IMR-90 (cell line): ENCODE measurements around the gene SQSTM1. TPM values are rescaled to one million over a fixed set of nuclear protein-coding genes. Genes with fewer than 3 reads are reported as not detected.

Experiments
- ATAC-seq: fragments of 200-7000 bp; cut with Tn5 transposase; 2 replicates; pipeline ENCODE4 v1.9.1; 2020; ENCODE audit warnings: low read depth, mild to moderate bottlenecking, moderate library complexity
- BruUV-seq: library from RNA; stranded (reverse); fragments of 400-500 nt; replicated peaks from 2 replicates; lab custom pipeline; 2021; lab: Mats Ljungman, UMichigan
- CTCF ChIA-PET: fragments of 300-600 bp; formaldehyde crosslinking; extraction: SDS; loops from one replicate; lab custom pipeline; 2021; ENCODE audit warnings: antibody characterized with exemption; lab: Yijun Ruan, JAX
- POLR2A ChIA-PET: fragments of 300-600 bp; sonication (Branson Sonifier 250); formaldehyde crosslinking; loops from one replicate; lab custom pipeline; 2022; ENCODE audit warnings: antibody characterized with exemption; ENCODE audit not compliant: unreplicated experiment; lab: Charles Lee
- DNase-seq: peaks from one replicate; pipeline ENCODE4 v3.0.0; 2013
- H2AFZ ChIP-seq: replicated peaks from 2 replicates; pipeline ENCODE3; 2013; ENCODE audit warnings: low read length, mild to moderate bottlenecking; ENCODE audit not compliant: poor library complexity
- H2AK5ac ChIP-seq: 2 replicates; pipeline ENCODE4 v1.6.1; 2013; ENCODE audit warnings: low read depth, low read length, inconsistent platforms
- H2AK9ac ChIP-seq: replicated peaks from 2 replicates; pipeline ENCODE3; 2013; ENCODE audit warnings: mild to moderate bottlenecking, low read depth, low read length, moderate library complexity; ENCODE audit not compliant: poor library complexity
- H2BK120ac ChIP-seq: 2 replicates; pipeline ENCODE4 v1.6.1; 2013; ENCODE audit warnings: low read depth, low read length, inconsistent platforms
- H2BK15ac ChIP-seq: 3 replicates; pipeline ENCODE4 v1.6.1; 2013; ENCODE audit warnings: low read depth, low read length, inconsistent platforms
- H2BK20ac ChIP-seq: 2 replicates; pipeline ENCODE4 v1.6.1; 2013; ENCODE audit warnings: low read depth, mild to moderate bottlenecking, inconsistent platforms, low read length, moderate library complexity
- H2BK5ac ChIP-seq: 2 replicates; pipeline ENCODE4 v1.6.1; 2013; ENCODE audit warnings: mild to moderate bottlenecking, low read depth, low read length, inconsistent platforms; ENCODE audit not compliant: poor library complexity, severe bottlenecking
- H3K14ac ChIP-seq: replicated peaks from 2 replicates; pipeline ENCODE4 v1.6.1; 2013; ENCODE audit warnings: low read depth, low read length, inconsistent platforms
- H3K18ac ChIP-seq: 2 replicates; pipeline ENCODE4 v1.6.1; 2013; ENCODE audit warnings: low read depth, low read length, control low read depth
- H3K23ac ChIP-seq: 2 replicates; pipeline ENCODE4 v1.6.1; 2013; ENCODE audit warnings: low read depth, low read length, inconsistent platforms
- H3K27ac ChIP-seq: 2 replicates; pipeline ENCODE4 v1.5.1; 2013; ENCODE audit warnings: mild to moderate bottlenecking, control low read depth, low read length; ENCODE audit not compliant: insufficient read depth
- H3K27me3 ChIP-seq: 2 replicates; pipeline ENCODE4 v1.6.1; 2013; ENCODE audit warnings: low read length; ENCODE audit not compliant: control insufficient read depth, insufficient read depth
- H3K36me3 ChIP-seq: 2 replicates; pipeline ENCODE4 v1.6.1; 2013; ENCODE audit warnings: low read length, mixed read lengths; ENCODE audit not compliant: control insufficient read depth, insufficient read depth
- H3K4ac ChIP-seq: 2 replicates; pipeline ENCODE4 v1.6.1; 2013; ENCODE audit warnings: low read depth, low read length, inconsistent platforms
- H3K4me1 ChIP-seq: 2 replicates; pipeline ENCODE4 v1.6.1; 2013; ENCODE audit warnings: low read length, mixed read lengths; ENCODE audit not compliant: control insufficient read depth, insufficient read depth
- H3K4me2 ChIP-seq: 2 replicates; pipeline ENCODE4 v1.6.1; 2013; ENCODE audit warnings: low read depth, mild to moderate bottlenecking, control low read depth, low read length, moderate library complexity
- H3K4me3 ChIP-seq: 2 replicates; pipeline ENCODE4 v1.5.1; 2013; ENCODE audit warnings: low read depth, mild to moderate bottlenecking, control low read depth, low read length, moderate library complexity; ENCODE audit not compliant: insufficient read depth
- H3K56ac ChIP-seq: 2 replicates; pipeline ENCODE4 v1.6.1; 2013; ENCODE audit warnings: low read length, inconsistent platforms; ENCODE audit not compliant: insufficient read depth; ENCODE audit errors: extremely low read depth
- H3K79me1 ChIP-seq, 2 experiments: 2 replicates each; pipeline ENCODE4 v1.6.1; 2013; ENCODE audit warnings: low read length in 2 of 2, inconsistent platforms in 1 of 2, low read depth in 1 of 2
- H3K9ac ChIP-seq: 2 replicates; pipeline ENCODE4 v1.6.1; 2013; ENCODE audit warnings: low read depth, low read length, control low read depth
- H3K9me1 ChIP-seq: 2 replicates; pipeline ENCODE4 v1.6.1; 2013; ENCODE audit warnings: low read length, inconsistent platforms; ENCODE audit not compliant: insufficient read depth
- H3K9me3 ChIP-seq: 2 replicates; pipeline ENCODE4 v1.6.1; 2013; ENCODE audit warnings: low read length; ENCODE audit not compliant: control insufficient read depth, insufficient read depth
- H4K20me1 ChIP-seq: 2 replicates; pipeline ENCODE4 v1.6.1; 2013; ENCODE audit warnings: low read length, inconsistent platforms; ENCODE audit not compliant: insufficient read depth
- H4K5ac ChIP-seq: 2 replicates; pipeline ENCODE4 v1.6.1; 2013; ENCODE audit warnings: mild to moderate bottlenecking, low read depth, low read length, control low read depth
- H4K8ac ChIP-seq, 2 experiments: 2 replicates each; pipeline ENCODE4 v1.6.1; 2013; ENCODE audit warnings: low read depth in 2 of 2, low read length in 2 of 2, control low read depth in 1 of 2, inconsistent platforms in 1 of 2
- H4K91ac ChIP-seq: 2 replicates; pipeline ENCODE4 v1.6.1; 2013; ENCODE audit warnings: low read depth, low read length, inconsistent platforms; ENCODE audit not compliant: insufficient read depth
- BHLHE40 ChIP-seq: fragments of 150-350 bp; IDR thresholded peaks from 2 replicates; pipeline ENCODE4 v1.6.1; 2016; ENCODE audit warnings: mild to moderate bottlenecking, low read depth, low read length
- CEBPB ChIP-seq: IDR thresholded peaks from 2 replicates; pipeline ENCODE4 v1.6.1; 2012; ENCODE audit warnings: low read depth, low read length, improper control_type of control experiment
- CHD1 ChIP-seq: IDR thresholded peaks from 2 replicates; pipeline ENCODE4 v1.6.1; 2012; ENCODE audit warnings: low read depth, low read length, improper control_type of control experiment
- CTCF ChIP-seq: conservative IDR thresholded peaks from 2 replicates; pipeline ENCODE4 v1.5.1; 2012; ENCODE audit warnings: mild to moderate bottlenecking, low read depth, low read length, improper control_type of control experiment
- ELK1 ChIP-seq: fragments of 150-350 bp; IDR thresholded peaks from 2 replicates; pipeline ENCODE4 v1.6.1; 2016; ENCODE audit warnings: low read depth, mild to moderate bottlenecking, low read length, moderate library complexity, borderline replicate concordance
- FOS ChIP-seq: fragments of 150-350 bp; IDR thresholded peaks from 2 replicates; pipeline ENCODE4 v1.6.1; 2016; ENCODE audit warnings: low read depth, low read length
- MAFK ChIP-seq: IDR thresholded peaks from 2 replicates; pipeline ENCODE4 v1.6.1; 2012; ENCODE audit warnings: low read depth, low read length, improper control_type of control experiment
- MAZ ChIP-seq: IDR thresholded peaks from 2 replicates; pipeline ENCODE4 v1.6.1; 2012; ENCODE audit warnings: low read depth, mild to moderate bottlenecking, low read length, improper control_type of control experiment, moderate library complexity, borderline replicate concordance
- MXI1 ChIP-seq: IDR thresholded peaks from 2 replicates; pipeline ENCODE4 v1.6.1; 2012; ENCODE audit warnings: low read depth, mild to moderate bottlenecking, low read length, moderate library complexity, borderline replicate concordance
- NFE2L2 ChIP-seq: fragments of 150-350 bp; IDR thresholded peaks from 2 replicates; pipeline ENCODE4 v1.6.1; 2016; ENCODE audit warnings: low read depth, mild to moderate bottlenecking, low read length
- POLR2A ChIP-seq: IDR thresholded peaks from 2 replicates; pipeline ENCODE4 v1.6.1; 2012; ENCODE audit warnings: mild to moderate bottlenecking, low read depth, low read length
- RAD21 ChIP-seq: IDR thresholded peaks from 2 replicates; pipeline ENCODE4 v1.6.1; 2012; ENCODE audit warnings: low read length, improper control_type of control experiment
- RCOR1 ChIP-seq: IDR thresholded peaks from 2 replicates; pipeline ENCODE4 v1.6.1; 2012; ENCODE audit warnings: mild to moderate bottlenecking, low read length, improper control_type of control experiment; ENCODE audit not compliant: insufficient replicate concordance
- RFX5 ChIP-seq: IDR thresholded peaks from 2 replicates; pipeline ENCODE4 v1.8.0; 2012; ENCODE audit warnings: low read depth, mild to moderate bottlenecking, low read length, moderate library complexity
- SMC3 ChIP-seq: fragments of 150-350 bp; IDR thresholded peaks from 2 replicates; pipeline ENCODE4 v1.6.1; 2016; ENCODE audit warnings: low read depth, mild to moderate bottlenecking, antibody characterized with exemption, low read length, moderate library complexity
- USF2 ChIP-seq: fragments of 150-350 bp; IDR thresholded peaks from 2 replicates; pipeline ENCODE4 v1.6.1; 2017; ENCODE audit warnings: mild to moderate bottlenecking, antibody characterized with exemption, low read length, low read depth
- WGBS, 2 experiments: methylation state at CpG; one replicate each; pipeline versions ENCODE4 v1.1.5 to v1.1.7; 2013; ENCODE audit warnings: missing lambda C conversion rate in 2 of 2; ENCODE audit not compliant: insufficient read length in 1 of 2; ENCODE audit errors: extremely low coverage in 2 of 2; 5-methylcytosine and 5-hydroxymethylcytosine counted together
- dilution Hi-C: fragments of 300-500 bp; cut with HindIII; formaldehyde crosslinking; loops from one replicate; pipeline ENCODE4 v1.14.3; 2018; ENCODE audit warnings: low sequenced_read_pairs; ENCODE audit not compliant: unreplicated experiment
- in situ Hi-C: fragments of 300-500 bp; cut with MboI; formaldehyde crosslinking; loops from 3 replicates; pipeline ENCODE4 v1.14.3; 2019; ENCODE audit warnings: low sequenced_read_pairs, inconsistent platforms, mixed read lengths
- intact Hi-C: fragments of 100-400 bp; cut with micrococcal nuclease; formaldehyde crosslinking; loops from 2 replicates; pipeline ENCODE4 v1.10.0; 2022
- polyA plus RNA-seq, 3 experiments: library from polyadenylated mRNA; depleted of rRNA; stranded (reverse); fragments of >200 nt; gene quantifications; 2 replicates each; pipeline ENCODE4 v1.2.3, GENCODE V29; 2012; ENCODE audit warnings: low replicate concordance in 1 of 3
- total RNA-seq: library from RNA; depleted of rRNA; stranded (reverse); fragments of >200 nt; gene quantifications from 2 replicates; pipeline ENCODE4 v1.2.3, GENCODE V29; 2012

Gene SQSTM1
- total and polyA plus RNA-seq, 2 of the 4 experiments (the other 2 are of a cell fraction), result 152 to 184 TPM

- no peak overlapping the region for H3K4me2 ChIP-seq
- H4K20me1 ChIP-seq, result peaks cover 52% of the 10 kb centered on the region
- H3K56ac ChIP-seq, result no peak overlapping the region
- ChIA-PET POLR2A (no interaction called here), CTCF (no interaction called here)
- TF ChIP-seq NFE2L2, result no peak
- no peak for TF ChIP-seq RFX5
- TF ChIP-seq MAZ, result no peak
- no peak for TF ChIP-seq USF2
- TF ChIP-seq BHLHE40, result no peak
- no peak for TF ChIP-seq CHD1
- no peak for TF ChIP-seq ELK1
- no peak for TF ChIP-seq MXI1
- TF ChIP-seq RCOR1, result no peak
- no peak for TF ChIP-seq RAD21
- no peak for TF ChIP-seq FOS
- TF ChIP-seq MAFK, result no peak
- no peak for TF ChIP-seq SMC3
- no peak for TF ChIP-seq CTCF
- no peak for TF ChIP-seq CEBPB
- no peak for TF ChIP-seq POLR2A
- H3K9me3 ChIP-seq, result no peaks in the 10 kb centered on the region
- in situ Hi-C loops (no loop called here), dilution Hi-C loops (no loop called here), intact Hi-C loops (loop anchor here (5.0 kb wide), 1 partner anchor 107 kb away; the partner anchor contains the start of gene TBC1D9B)
- H3K36me3 ChIP-seq, result peaks cover 53% of the 10 kb centered on the region
- 80% methylated on average over 1 of the region's 12 CpGs; no CpG with 5 or more reads in 1 of the 2 experiments for WGBS, 2 experiments
- no peak overlapping the region for H2BK5ac ChIP-seq
- no peaks in the 10 kb centered on the region for H3K27me3 ChIP-seq
- no peak overlapping the region for H3K18ac ChIP-seq
- peaks cover 26 to 56% of the 10 kb centered on the region in 2 experiments for H3K79me1 ChIP-seq
- H3K14ac ChIP-seq, result no peak overlapping the region
- no peak overlapping the region for H2AFZ ChIP-seq
- no peak for ATAC-seq
- no peak overlapping the region for H3K27ac ChIP-seq
- H3K4ac ChIP-seq, result no peak overlapping the region
- 0 out of 2 replicates have a peak, but pooled peaks cover 2% of the 10 kb centered on the region for H3K9me1 ChIP-seq
- H3K4me3 ChIP-seq, result no peak overlapping the region
- no peak overlapping the region for H4K5ac ChIP-seq
- H2AK5ac ChIP-seq, result no peak overlapping the region
- H3K4me1 ChIP-seq, result peaks cover 23% of the 10 kb centered on the region
- no TSS peak for BruUV-seq
- H2AK9ac ChIP-seq, result peak overlapping the region; percentile 67
- no peak overlapping the region for H2BK120ac ChIP-seq
- H3K9ac ChIP-seq, result no peak overlapping the region
- H4K8ac ChIP-seq, result no peak overlapping the region
- no peak overlapping the region for H2BK20ac ChIP-seq
- no peak for DNase-seq
- H4K91ac ChIP-seq, result no peak overlapping the region
- H3K23ac ChIP-seq, result no peak overlapping the region
- H2BK15ac ChIP-seq, result no peak overlapping the region
These were observed 20.0 kb upstream of the SQSTM1 start for GRCh38 chr5:179800696-179801201.
